Natural killer cell (primary cell): ENCODE data around the gene NTMT1. TPM values are rescaled to one million over a fixed set of nuclear protein-coding genes. Genes with fewer than 3 reads are reported as not detected.

ENCODE experiments used
- ATAC-seq, 3 donors: fragments of 150-1000 bp in 2 of 3; fragments of 200-7000 bp in 1 of 3; cut with Tn5 transposase; 1 replicate in 1 of 3; 2 replicates in 2 of 3; pipeline ENCODE4 v1.10.0; 2021; ENCODE audit warnings: mild to moderate bottlenecking in 2 of 3, moderate library complexity in 2 of 3
- DNase-seq, 2 donors: peaks; one replicate each; pipeline versions ENCODE4 v3.0.0 to v3.0.0-alpha.2; 2013 to 2021; ENCODE audit warnings: mixed read lengths in 1 of 2
- H3K27ac ChIP-seq: one replicate; pipeline ENCODE4 v1.5.1; 2013; ENCODE audit warnings: mild to moderate bottlenecking, low read length
- H3K27me3 ChIP-seq: one replicate; pipeline ENCODE4 v1.6.1; 2013; ENCODE audit warnings: low read length; ENCODE audit not compliant: control insufficient read depth, insufficient read depth
- H3K36me3 ChIP-seq: one replicate; pipeline ENCODE4 v1.6.1; 2013; ENCODE audit warnings: low read length; ENCODE audit not compliant: control insufficient read depth, insufficient read depth
- H3K4me1 ChIP-seq: one replicate; pipeline ENCODE4 v1.6.1; 2013; ENCODE audit warnings: low read length; ENCODE audit not compliant: control insufficient read depth, insufficient read depth
- H3K4me3 ChIP-seq: one replicate; pipeline ENCODE4 v1.5.1; 2013; ENCODE audit warnings: low read length
- H3K9me3 ChIP-seq: one replicate; pipeline ENCODE4 v1.6.1; 2013; ENCODE audit warnings: low read length; ENCODE audit not compliant: control insufficient read depth, insufficient read depth
- H3K27ac Mint-ChIP-seq, 2 donors: one replicate each; pipeline ENCODE4 v1.8.0; 2022; ENCODE audit warnings: mild to moderate bottlenecking in 2 of 2, mixed read lengths in 2 of 2, moderate library complexity in 1 of 2
- H3K27me3 Mint-ChIP-seq, 2 donors: one replicate each; pipeline ENCODE4 v1.8.0; 2022; ENCODE audit warnings: low read depth in 2 of 2, mixed read lengths in 2 of 2
- H3K36me3 Mint-ChIP-seq: one replicate; pipeline ENCODE4 v1.8.0; 2022; ENCODE audit warnings: mixed read lengths
- H3K4me1 Mint-ChIP-seq, 2 donors: one replicate each; pipeline ENCODE4 v1.8.0; 2022; ENCODE audit warnings: mixed read lengths in 2 of 2
- H3K4me3 Mint-ChIP-seq: one replicate; pipeline ENCODE4 v1.8.0; 2022; ENCODE audit warnings: mild to moderate bottlenecking, moderate library complexity, mixed read lengths
- H3K9me3 Mint-ChIP-seq, 2 donors: one replicate each; pipeline ENCODE4 v1.8.0; 2022; ENCODE audit warnings: mixed read lengths in 2 of 2
- CTCF ChIP-seq: fragments of 200-600 bp; IDR thresholded peaks from one replicate; pipeline ENCODE4 v1.8.0; 2022; ENCODE audit warnings: antibody characterized with exemption
- WGBS: methylation state at CpG from one replicate; pipeline ENCODE4 v1.1.7; 2013; ENCODE audit warnings: missing lambda C conversion rate; ENCODE audit not compliant: insufficient coverage; 5-methylcytosine and 5-hydroxymethylcytosine counted together
- intact Hi-C: fragments of 100-400 bp; cut with micrococcal nuclease; formaldehyde crosslinking; loops from one replicate; pipeline ENCODE4 v1.14.2; 2022
- total RNA-seq, 4 donors: library from RNA; stranded (reverse); fragments of 120-200 nt in 1 of 4; gene quantifications; one replicate each; pipeline versions ENCODE4 v1.2.3 to v1.2.4, GENCODE V29; 2013 to 2022

The NTMT1 gene
- total RNA-seq, 3 donors from 2014 or later (not counting 1 experiment from before 2014, with no cell fraction given), result 17.1 to 23.5 (median 17.1) TPM

- Histone ChIP-seq H3K9me3 (no peaks in the 10 kb centered on the region), H3K4me3 (peak overlapping the region; percentile 38), H3K36me3 (no peaks in the 10 kb centered on the region), H3K4me1 (peaks cover 34% of the 10 kb centered on the region), H3K27ac (peak overlapping the region; percentile 79), H3K27me3 (peaks cover 10% of the 10 kb centered on the region)
- DNase-seq (peak; percentile 31 to 71), ATAC-seq (peak; percentile 57 to 85 (median 78))
- WGBS, result 2% methylated on average over 55 of the region's 57 CpGs
- Mint-ChIP-seq H3K9me3 (no peaks in the 10 kb centered on the region), H3K27ac (peak overlapping the region in 1 of 2 donors; percentile 40), H3K4me1 (peaks cover 5 to 30% of the 10 kb centered on the region in 2 donors), H3K27me3 (peaks cover 24 to 33% of the 10 kb centered on the region in 2 donors), H3K4me3 (peak overlapping the region; percentile 37), H3K36me3 (no peaks in the 10 kb centered on the region)
- intact Hi-C loops, result no loop called here
- no peak for TF ChIP-seq CTCF
These were observed 28.4 kb upstream of the NTMT1 start for GRCh38 chr9:129597355-129598088.

- H3K4me1 ChIP-seq, result peaks cover 40% of the 10 kb centered on the region
- H3K27me3 ChIP-seq, result peaks cover 10% of the 10 kb centered on the region
- Mint-ChIP-seq H3K36me3 (no peaks in the 10 kb centered on the region), H3K27ac (peak overlapping the region in 1 of 2 donors; percentile 40), H3K9me3 (no peaks in the 10 kb centered on the region), H3K4me3 (peak overlapping the region; percentile 37), H3K4me1 (peaks cover 5 to 29% of the 10 kb centered on the region in 2 donors), H3K27me3 (peaks cover 24 to 33% of the 10 kb centered on the region in 2 donors)
- ATAC-seq (no peak), DNase-seq (no peak)
- no peaks in the 10 kb centered on the region for H3K36me3 ChIP-seq
- peak overlapping the region; percentile 79 for H3K27ac ChIP-seq
- intact Hi-C loops, result no loop called here
- TF ChIP-seq CTCF, result no peak
- no peaks in the 10 kb centered on the region for H3K9me3 ChIP-seq
- H3K4me3 ChIP-seq, result peak overlapping the region; percentile 38
- WGBS, result 51% methylated on average over 14 of the region's 14 CpGs
These were observed 27.8 kb upstream of the NTMT1 start for GRCh38 chr9:129598089-129598596.

- no peak for TF ChIP-seq CTCF
- intact Hi-C loops, result no loop called here
- WGBS, result 97% methylated on average over 8 of the region's 9 CpGs
- ATAC-seq (no peak), DNase-seq (no peak)
- Histone ChIP-seq H3K36me3 (no peaks in the 10 kb centered on the region), H3K27me3 (peaks cover 10% of the 10 kb centered on the region), H3K9me3 (no peaks in the 10 kb centered on the region), H3K4me1 (peaks cover 44% of the 10 kb centered on the region), H3K27ac (no peak overlapping the region), H3K4me3 (no peak overlapping the region)
- peaks cover 5 to 30% of the 10 kb centered on the region in 2 donors for H3K4me1 Mint-ChIP-seq
- peaks cover 8 to 17% of the 10 kb centered on the region in 2 donors for H3K27me3 Mint-ChIP-seq
- no peak overlapping the region for H3K27ac Mint-ChIP-seq
- H3K36me3 Mint-ChIP-seq, result no peaks in the 10 kb centered on the region
- H3K4me3 Mint-ChIP-seq, result no peak overlapping the region
- H3K9me3 Mint-ChIP-seq, result no peaks in the 10 kb centered on the region
These were observed 24.8 kb upstream of the NTMT1 start for GRCh38 chr9:129601082-129601674.
